ENCODE measurements around the gene FRYL.
"Not testable (repeated sequence)": the region's sequence is repeated elsewhere in the genome, so short reads cannot be mapped to it uniquely, and the experiment has no call there.

Gene FRYL

GRCh38 chr4:48742412-48742811 is 37.7 kb downstream of the FRYL start:
- no peak for DNase-seq

- peak; percentile 24 for DNase-seq
These were observed 40.5 kb downstream of the FRYL start for GRCh38 chr4:48739560-48740019.

GRCh38 chr4:48738856-48739255 is 41.2 kb downstream of the FRYL start:
- no peak for DNase-seq

GRCh38 chr4:48728906-48729496 is 51.1 kb downstream of the FRYL start:
- DNase-seq = not testable (repeated sequence)

- DNase-seq = no peak
These were observed 52.2 kb downstream of the FRYL start for GRCh38 chr4:48727666-48728459.

- no peak for DNase-seq
These were observed 54.7 kb downstream of the FRYL start for GRCh38 chr4:48725414-48725813.

- DNase-seq = no peak
These were observed 57.3 kb downstream of the FRYL start for GRCh38 chr4:48722509-48723446.

GRCh38 chr4:48720459-48720858 is 59.6 kb downstream of the FRYL start:
- no peak for DNase-seq

- DNase-seq = no peak
These were observed 61.1 kb downstream of the FRYL start for GRCh38 chr4:48718818-48719465.

GRCh38 chr4:48716285-48716684 is 63.8 kb downstream of the FRYL start:
- not testable (repeated sequence) for DNase-seq

GRCh38 chr4:48710446-48711209 is 69.5 kb downstream of the FRYL start:
- DNase-seq = no peak

- DNase-seq = no peak
These were observed 70.2 kb downstream of the FRYL start for GRCh38 chr4:48709901-48710300.

- no peak for DNase-seq
These were observed 71.5 kb downstream of the FRYL start for GRCh38 chr4:48708610-48709009.

GRCh38 chr4:48706736-48707135 is 73.3 kb downstream of the FRYL start:
- no peak for DNase-seq

- DNase-seq = no peak
These were observed 74.5 kb downstream of the FRYL start for GRCh38 chr4:48705609-48706008.

- no peak for DNase-seq
These were observed 75.8 kb downstream of the FRYL start for GRCh38 chr4:48704091-48704802.

GRCh38 chr4:48699475-48699874 is 80.6 kb downstream of the FRYL start:
- no peak for DNase-seq

- peak; percentile 83 for DNase-seq
These were observed 81.8 kb downstream of the FRYL start for GRCh38 chr4:48698029-48698971.

GRCh38 chr4:48697516-48697915 is 82.6 kb downstream of the FRYL start:
- DNase-seq = not testable (repeated sequence)

GRCh38 chr4:48694824-48695223 is 85.3 kb downstream of the FRYL start:
- no peak for DNase-seq

Measured in MV-4-11 (cell line).